ENCODE data around the gene DLGAP3. TPM values are rescaled to one million over a fixed set of nuclear protein-coding genes. Genes with fewer than 3 reads are reported as not detected.
"Not testable (repeated sequence)": the region's sequence is repeated elsewhere in the genome, so short reads cannot be mapped to it uniquely, and the experiment has no call there.

The DLGAP3 gene
- total RNA-seq (2014; rRNA removed; shearing (Covaris generic)), result 3.9 and 9.2 TPM in 2 replicates

- Histone ChIP-seq H3K36me3 (replicated peaks; ENCODE audit: control insufficient read depth, insufficient read depth, low read length) (no peaks in the 10 kb centered on the region), H3K27me3 (ENCODE audit: control insufficient read depth, insufficient read depth, low read length) (peaks cover 34% of the 10 kb centered on the region), H3K4me3 (ENCODE audit: insufficient read depth, low read depth, low read length) (peak within 1 kb of the TSS; percentile 69)
- DNase-seq, result peak; percentile 92
Measured at GRCh38 chr1:34929497-34929852, at the start of gene DLGAP3. DLGAP3 (minus strand) TSS chr1:34929650; CDS start chr1:34905383, 24,267 bp downstream.

GRCh38 chr1:34978921-34979320 lies 49.5 kb upstream of the DLGAP3 start:
- Histone ChIP-seq H3K36me3 (replicated peaks; ENCODE audit: control insufficient read depth, insufficient read depth, low read length) (no peaks in the 10 kb centered on the region), H3K4me3 (ENCODE audit: insufficient read depth, low read depth, low read length) (no peak overlapping the region), H3K27me3 (ENCODE audit: control insufficient read depth, insufficient read depth, low read length) (no peaks in the 10 kb centered on the region)
- DNase-seq, result no peak

- DNase-seq, result no peak
- H3K4me3 ChIP-seq (ENCODE audit: insufficient read depth, low read depth, low read length), result no peak overlapping the region
- H3K36me3 ChIP-seq (replicated peaks; ENCODE audit: control insufficient read depth, insufficient read depth, low read length), result no peaks in the 10 kb centered on the region
- H3K27me3 ChIP-seq (ENCODE audit: control insufficient read depth, insufficient read depth, low read length), result no peaks in the 10 kb centered on the region
Measured at GRCh38 chr1:34977858-34978257, 48.4 kb upstream of the DLGAP3 start.

GRCh38 chr1:34977210-34977471 lies 47.7 kb upstream of the DLGAP3 start:
- Histone ChIP-seq H3K27me3 (ENCODE audit: control insufficient read depth, insufficient read depth, low read length) (no peaks in the 10 kb centered on the region), H3K4me3 (ENCODE audit: insufficient read depth, low read depth, low read length) (no peak overlapping the region), H3K36me3 (replicated peaks; ENCODE audit: control insufficient read depth, insufficient read depth, low read length) (no peaks in the 10 kb centered on the region)
- DNase-seq, result no peak

- Histone ChIP-seq H3K27me3 (ENCODE audit: control insufficient read depth, insufficient read depth, low read length) (no peaks in the 10 kb centered on the region), H3K4me3 (ENCODE audit: insufficient read depth, low read depth, low read length) (no peak overlapping the region), H3K36me3 (replicated peaks; ENCODE audit: control insufficient read depth, insufficient read depth, low read length) (no peaks in the 10 kb centered on the region)
- peak; percentile 52 for DNase-seq
Measured at GRCh38 chr1:34976384-34977209, 47.1 kb upstream of the DLGAP3 start.

GRCh38 chr1:34975771-34976170 lies 46.3 kb upstream of the DLGAP3 start:
- DNase-seq, result no peak
- no peak overlapping the region for H3K4me3 ChIP-seq (ENCODE audit: insufficient read depth, low read depth, low read length)
- H3K36me3 ChIP-seq (replicated peaks; ENCODE audit: control insufficient read depth, insufficient read depth, low read length), result no peaks in the 10 kb centered on the region
- no peaks in the 10 kb centered on the region for H3K27me3 ChIP-seq (ENCODE audit: control insufficient read depth, insufficient read depth, low read length)

GRCh38 chr1:34975338-34975737 lies 45.9 kb upstream of the DLGAP3 start:
- no peaks in the 10 kb centered on the region for H3K27me3 ChIP-seq (ENCODE audit: control insufficient read depth, insufficient read depth, low read length)
- H3K36me3 ChIP-seq (replicated peaks; ENCODE audit: control insufficient read depth, insufficient read depth, low read length), result no peaks in the 10 kb centered on the region
- no peak overlapping the region for H3K4me3 ChIP-seq (ENCODE audit: insufficient read depth, low read depth, low read length)
- no peak for DNase-seq

- Histone ChIP-seq H3K27me3 (ENCODE audit: control insufficient read depth, insufficient read depth, low read length) (no peaks in the 10 kb centered on the region), H3K4me3 (ENCODE audit: insufficient read depth, low read depth, low read length) (no peak overlapping the region), H3K36me3 (replicated peaks; ENCODE audit: control insufficient read depth, insufficient read depth, low read length) (no peaks in the 10 kb centered on the region)
- DNase-seq, result no peak
Measured at GRCh38 chr1:34974626-34975025, 45.2 kb upstream of the DLGAP3 start.

GRCh38 chr1:34973326-34973725 lies 43.9 kb upstream of the DLGAP3 start:
- Histone ChIP-seq H3K36me3 (replicated peaks; ENCODE audit: control insufficient read depth, insufficient read depth, low read length) (no peaks in the 10 kb centered on the region), H3K27me3 (ENCODE audit: control insufficient read depth, insufficient read depth, low read length) (no peaks in the 10 kb centered on the region), H3K4me3 (ENCODE audit: insufficient read depth, low read depth, low read length) (no peak overlapping the region)
- DNase-seq, result no peak

GRCh38 chr1:34970829-34971228 lies 41.4 kb upstream of the DLGAP3 start:
- no peak overlapping the region for H3K4me3 ChIP-seq (ENCODE audit: insufficient read depth, low read depth, low read length)
- no peaks in the 10 kb centered on the region for H3K27me3 ChIP-seq (ENCODE audit: control insufficient read depth, insufficient read depth, low read length)
- peak; percentile 60 for DNase-seq
- H3K36me3 ChIP-seq (replicated peaks; ENCODE audit: control insufficient read depth, insufficient read depth, low read length), result no peaks in the 10 kb centered on the region

GRCh38 chr1:34970220-34970735 lies 40.8 kb upstream of the DLGAP3 start:
- no peak for DNase-seq
- H3K27me3 ChIP-seq (ENCODE audit: control insufficient read depth, insufficient read depth, low read length), result no peaks in the 10 kb centered on the region
- no peak overlapping the region for H3K4me3 ChIP-seq (ENCODE audit: insufficient read depth, low read depth, low read length)
- H3K36me3 ChIP-seq (replicated peaks; ENCODE audit: control insufficient read depth, insufficient read depth, low read length), result no peaks in the 10 kb centered on the region

- not testable (repeated sequence) for H3K36me3 ChIP-seq (replicated peaks; ENCODE audit: control insufficient read depth, insufficient read depth, low read length); DNase-seq; H3K4me3 ChIP-seq (ENCODE audit: insufficient read depth, low read depth, low read length); H3K27me3 ChIP-seq (ENCODE audit: control insufficient read depth, insufficient read depth, low read length)
Measured at GRCh38 chr1:34968297-34968696, 38.8 kb upstream of the DLGAP3 start.

- H3K36me3 ChIP-seq (replicated peaks; ENCODE audit: control insufficient read depth, insufficient read depth, low read length); H3K27me3 ChIP-seq (ENCODE audit: control insufficient read depth, insufficient read depth, low read length); DNase-seq; H3K4me3 ChIP-seq (ENCODE audit: insufficient read depth, low read depth, low read length): not testable (repeated sequence)
Measured at GRCh38 chr1:34967672-34968071, 38.2 kb upstream of the DLGAP3 start.

GRCh38 chr1:34965597-34965996 lies 36.1 kb upstream of the DLGAP3 start:
- no peak for DNase-seq
- H3K27me3 ChIP-seq (ENCODE audit: control insufficient read depth, insufficient read depth, low read length), result no peaks in the 10 kb centered on the region
- H3K4me3 ChIP-seq (ENCODE audit: insufficient read depth, low read depth, low read length), result no peak overlapping the region
- H3K36me3 ChIP-seq (replicated peaks; ENCODE audit: control insufficient read depth, insufficient read depth, low read length), result no peaks in the 10 kb centered on the region

GRCh38 chr1:34950428-34950827 lies 21.0 kb upstream of the DLGAP3 start:
- DNase-seq, result no peak
- no peak overlapping the region for H3K4me3 ChIP-seq (ENCODE audit: insufficient read depth, low read depth, low read length)
- H3K27me3 ChIP-seq (ENCODE audit: control insufficient read depth, insufficient read depth, low read length), result no peaks in the 10 kb centered on the region

GRCh38 chr1:34948739-34949138 lies 19.3 kb upstream of the DLGAP3 start:
- DNase-seq; H3K4me3 ChIP-seq (ENCODE audit: insufficient read depth, low read depth, low read length); H3K27me3 ChIP-seq (ENCODE audit: control insufficient read depth, insufficient read depth, low read length); H3K36me3 ChIP-seq (replicated peaks; ENCODE audit: control insufficient read depth, insufficient read depth, low read length): not testable (repeated sequence)

More at GRCh38 chr1:34950428-34950827, 21.0 kb upstream of the DLGAP3 start:
- H3K36me3 ChIP-seq (replicated peaks; ENCODE audit: control insufficient read depth, insufficient read depth, low read length), result no peaks in the 10 kb centered on the region

Data from H7 (cell line).